ENCODE results near the gene EVPLL. TPM values are rescaled to one million over a fixed set of nuclear protein-coding genes. Genes with fewer than 3 reads are reported as not detected.
"Not testable (repeated sequence)": the region's sequence is repeated elsewhere in the genome, so short reads cannot be mapped to it uniquely, and the experiment has no call there.

The EVPLL gene
- total and polyA plus RNA-seq, 7 donors = 0.28 to 0.60 TPM; not detected in 5

- intact Hi-C loops (cut with DNase I) = no loop called here
- H3K27me3 ChIP-seq = no peaks in the 10 kb centered on the region
- no peaks in the 10 kb centered on the region for H3K36me3 ChIP-seq
- DNase-seq = no peak
- TF ChIP-seq POLR2AphosphoS5 (IDR thresholded peaks at IDR 0.05) (no peak), CTCF (IDR thresholded peaks at IDR 0.05) (no peak), EP300 (IDR thresholded peaks at IDR 0.05) (no peak)
- H3K4me3 ChIP-seq = no peak overlapping the region
- H3K4me1 ChIP-seq = no peaks in the 10 kb centered on the region
- H3K27ac ChIP-seq = no peak overlapping the region
- 74 to 75% methylated on average over 7 of the region's 7 CpGs for WGBS, 2 donors
- peaks cover 0 to 5% (median 3%) of the 10 kb centered on the region in 4 donors for H3K9me3 ChIP-seq
These were observed 6.1 kb upstream of the EVPLL start for GRCh38 chr17:18371455-18371854.

- H3K27ac ChIP-seq; H3K27me3 ChIP-seq; DNase-seq; H3K4me3 ChIP-seq; H3K36me3 ChIP-seq; H3K4me1 ChIP-seq; intact Hi-C loops (cut with DNase I); H3K9me3 ChIP-seq: not testable (repeated sequence)
- 84 to 87% methylated on average over 6 of the region's 6 CpGs for WGBS, 2 donors
These were observed 4.4 kb upstream of the EVPLL start for GRCh38 chr17:18373181-18373580.

- TF ChIP-seq POLR2AphosphoS5 (IDR thresholded peaks at IDR 0.05) = no peak
- no peak for TF ChIP-seq POLR2A (IDR thresholded peaks at IDR 0.05)
- intact Hi-C loops (cut with DNase I) = no loop called here
- 85 to 94% methylated on average over 7 of the region's 7 CpGs for WGBS, 2 donors
- H3K9me3 ChIP-seq = peaks cover 0 to 5% (median 3%) of the 10 kb centered on the region in 4 donors
- H3K4me1 ChIP-seq = no peaks in the 10 kb centered on the region
- H3K36me3 ChIP-seq = no peaks in the 10 kb centered on the region
- no peaks in the 10 kb centered on the region for H3K27me3 ChIP-seq
- no peak overlapping the region for H3K27ac ChIP-seq
- no peak for DNase-seq
- H3K4me3 ChIP-seq = no peak overlapping the region
These were observed 3.4 kb upstream of the EVPLL start for GRCh38 chr17:18374216-18374615.

- H3K27ac ChIP-seq = no peak overlapping the region
These were observed 577 bp downstream of the EVPLL start for GRCh38 chr17:18378205-18378505.

GRCh38 chr17:18378614-18379013 lies 1.0 kb downstream of the EVPLL start:
- H3K4me1 ChIP-seq; H3K4me3 ChIP-seq; H3K9me3 ChIP-seq; H3K27ac ChIP-seq; H3K36me3 ChIP-seq; intact Hi-C loops (cut with DNase I): not testable (repeated sequence)
- H3K27me3 ChIP-seq = peaks cover 8 to 41% (median 25%) of the 10 kb centered on the region in 3 donors
- DNase-seq = peak; percentile 24
- 94% methylated on average over 5 of the region's 5 CpGs for whole genome bisulfite sequencing, 2 donors

More at GRCh38 chr17:18378205-18378505, 577 bp downstream of the EVPLL start:
- DNase-seq = no peak
- H3K9me3 ChIP-seq = peaks cover 0 to 5% (median 3%) of the 10 kb centered on the region in 4 donors
- peaks cover 8 to 37% (median 24%) of the 10 kb centered on the region in 3 donors for H3K27me3 ChIP-seq
- intact Hi-C loops (cut with DNase I) = no loop called here
- H3K4me3 ChIP-seq = no peak overlapping the region
- H3K36me3 ChIP-seq = no peaks in the 10 kb centered on the region
- TF ChIP-seq EP300 (IDR thresholded peaks at IDR 0.05) (no peak), CTCF (IDR thresholded peaks at IDR 0.05) (no peak), POLR2A (IDR thresholded peaks at IDR 0.05) (no peak), POLR2AphosphoS5 (IDR thresholded peaks at IDR 0.05) (no peak)
- peaks cover 0 to 6% (median 2%) of the 10 kb centered on the region in 4 donors for H3K4me1 ChIP-seq
- 95% methylated on average over 2 of the region's 2 CpGs for WGBS, 2 donors

- TF ChIP-seq EP300 (IDR thresholded peaks at IDR 0.05) (no peak), POLR2A (IDR thresholded peaks at IDR 0.05) (no peak)
- peaks cover 0 to 6% (median 3%) of the 10 kb centered on the region in 4 donors for H3K4me1 ChIP-seq
- intact Hi-C loops (cut with DNase I) = no loop called here
- DNase-seq = no peak
- WGBS, 2 donors = 66 to 80% methylated on average over 16 of the region's 16 CpGs
- H3K9me3 ChIP-seq = peaks cover 0 to 5% (median 3%) of the 10 kb centered on the region in 4 donors
- no peak overlapping the region for H3K4me3 ChIP-seq
- H3K36me3 ChIP-seq = no peaks in the 10 kb centered on the region
- no peak overlapping the region for H3K27ac ChIP-seq
- H3K27me3 ChIP-seq = peaks cover 8 to 47% (median 25%) of the 10 kb centered on the region in 3 donors
These were observed 1.9 kb downstream of the EVPLL start for GRCh38 chr17:18379246-18380146.

Data from sigmoid colon (tissue), 7 donors.